Activated CD8-positive, alpha-beta T cell treated with anti-CD3 and anti-CD28 coated beads, Interleukin-2, amount 10 ng/mL, durations not matched to agents 7 days and 5 days (primary cell): ENCODE results near the gene POLE3. TPM values are rescaled to one million over a fixed set of nuclear protein-coding genes. Genes with fewer than 3 reads are reported as not detected.

Experiments
- ATAC-seq: fragments of 150-1000 bp; cut with Tn5 transposase; one replicate; pipeline ENCODE4 v1.10.0; 2021; ENCODE audit warnings: moderate library complexity
- CTCF ChIA-PET: fragments of 350-600 bp; sonication (Branson Sonifier 250); formaldehyde crosslinking; loops from one replicate; lab custom pipeline; 2021; ENCODE audit warnings: antibody characterized with exemption; lab: Charles Lee
- POLR2A ChIA-PET: fragments of 350-600 bp; sonication (Branson Sonifier 250); formaldehyde crosslinking; loops from one replicate; lab custom pipeline; 2021; ENCODE audit warnings: antibody characterized with exemption; lab: Charles Lee
- DNase-seq: peaks from one replicate; pipeline ENCODE4 v3.0.0-alpha.2; 2020
- H3K27ac Mint-ChIP-seq: one replicate; pipeline ENCODE4 v1.8.0; 2021; ENCODE audit warnings: mild to moderate bottlenecking, mixed read lengths
- H3K27me3 Mint-ChIP-seq: one replicate; pipeline ENCODE4 v1.8.0; 2021; ENCODE audit warnings: low read depth, mixed read lengths
- H3K36me3 Mint-ChIP-seq: one replicate; pipeline ENCODE4 v1.8.0; 2021; ENCODE audit warnings: low read depth, mixed read lengths
- H3K4me1 Mint-ChIP-seq: one replicate; pipeline ENCODE4 v1.8.0; 2021; ENCODE audit warnings: low read depth, mixed read lengths
- H3K4me3 Mint-ChIP-seq: one replicate; pipeline ENCODE4 v1.8.0; 2021; ENCODE audit warnings: mild to moderate bottlenecking, mixed read lengths
- H3K9me3 Mint-ChIP-seq: one replicate; pipeline ENCODE4 v1.8.0; 2022; ENCODE audit warnings: mixed read lengths; ENCODE audit not compliant: insufficient read depth
- total RNA-seq, 2 experiments: library from RNA; stranded (reverse); gene quantifications; one replicate each; pipeline ENCODE4 v1.2.3, GENCODE V29; 2021

Gene POLE3
- total RNA-seq, 2 experiments from 2014 or later = 78.9 to 81.7 TPM

GRCh38 chr9:113360242-113360842, 50.1 kb downstream of the POLE3 start:
- H3K4me1 Mint-ChIP-seq = no peaks in the 10 kb centered on the region
- ChIA-PET CTCF (no interaction called here), POLR2A (no interaction called here)
- H3K9me3 Mint-ChIP-seq = no peaks in the 10 kb centered on the region
- H3K27me3 Mint-ChIP-seq = no peaks in the 10 kb centered on the region
- no peak overlapping the region for H3K27ac Mint-ChIP-seq
- H3K4me3 Mint-ChIP-seq = no peak overlapping the region
- no peaks in the 10 kb centered on the region for H3K36me3 Mint-ChIP-seq
- no peak for ATAC-seq
- DNase-seq = no peak

GRCh38 chr9:113359385-113359784, 51.1 kb downstream of the POLE3 start:
- no peak overlapping the region for H3K4me3 Mint-ChIP-seq
- no peaks in the 10 kb centered on the region for H3K36me3 Mint-ChIP-seq
- H3K4me1 Mint-ChIP-seq = no peaks in the 10 kb centered on the region
- CTCF ChIA-PET = interaction anchor here (0.9 kb wide), 1 partner anchor 10 kb away, joined by 3 read pairs; the partner anchor contains the start of gene BSPRY
- DNase-seq (no peak), ATAC-seq (no peak)
- no peaks in the 10 kb centered on the region for H3K9me3 Mint-ChIP-seq
- H3K27me3 Mint-ChIP-seq = no peaks in the 10 kb centered on the region
- no peak overlapping the region for H3K27ac Mint-ChIP-seq
- POLR2A ChIA-PET = no interaction called here

Other genes starting within 250 kb of the POLE3 start
- 10 to 100 TPM; 34.5 to 36.3 TPM for gene FKBP15, start 189.4 kb downstream of the POLE3 start, total RNA-seq
- 10 to 100 TPM in 1 of 2 experiments, 1 to 10 TPM in 1; 9.5 to 10.2 TPM for gene SLC31A1, start 189.1 kb downstream of the POLE3 start, total RNA-seq
- 10 to 100 TPM; 26.1 to 28.9 TPM for gene CDC26, start 135.1 kb downstream of the POLE3 start, total RNA-seq
- 10 to 100 TPM; 33.3 to 37.3 TPM for gene PRPF4, start 135.0 kb downstream of the POLE3 start, total RNA-seq
- not detected for gene RNF183, start 107.3 kb downstream of the POLE3 start, total RNA-seq
- gene WDR31, start 70.4 kb downstream of the POLE3 start, total RNA-seq = under 1 TPM; 0.47 to 0.92 TPM
- 1 to 10 TPM; 4.0 to 4.4 TPM for gene BSPRY, start 61.1 kb downstream of the POLE3 start, total RNA-seq
- 10 to 100 TPM; 14.0 to 15.3 TPM for gene HDHD3, start 33.7 kb downstream of the POLE3 start, total RNA-seq
- gene ALAD, start 9.4 kb downstream of the POLE3 start, total RNA-seq = 10 to 100 TPM; 26.0 to 30.7 TPM
- under 1 TPM; 0.34 to 0.60 TPM for gene C9orf43, start 72 bp upstream of the POLE3 start, total RNA-seq
- gene RGS3, start 53.1 kb upstream of the POLE3 start, total RNA-seq = 10 to 100 TPM; 68.9 to 77.2 TPM